HUDEP-2 (cell line): Measurements from ENCODE around the gene MAFF.
A peak's percentile ranks its signal among the peaks of the same experiment; 100 is the strongest.

Experiments
- DNase-seq, 76 experiments: peaks; one replicate each; lab custom pipeline; 2025; ENCODE audit not compliant: unreplicated experiment in 76 of 76; lab: John Stamatoyannopoulos, UW

MAFF gene

GRCh38 chr22:38203090-38203810 lies 1.5 kb downstream of the MAFF start:
- DNase-seq = peak in 2 of 76 experiments; percentile 28 to 33

DNA sequence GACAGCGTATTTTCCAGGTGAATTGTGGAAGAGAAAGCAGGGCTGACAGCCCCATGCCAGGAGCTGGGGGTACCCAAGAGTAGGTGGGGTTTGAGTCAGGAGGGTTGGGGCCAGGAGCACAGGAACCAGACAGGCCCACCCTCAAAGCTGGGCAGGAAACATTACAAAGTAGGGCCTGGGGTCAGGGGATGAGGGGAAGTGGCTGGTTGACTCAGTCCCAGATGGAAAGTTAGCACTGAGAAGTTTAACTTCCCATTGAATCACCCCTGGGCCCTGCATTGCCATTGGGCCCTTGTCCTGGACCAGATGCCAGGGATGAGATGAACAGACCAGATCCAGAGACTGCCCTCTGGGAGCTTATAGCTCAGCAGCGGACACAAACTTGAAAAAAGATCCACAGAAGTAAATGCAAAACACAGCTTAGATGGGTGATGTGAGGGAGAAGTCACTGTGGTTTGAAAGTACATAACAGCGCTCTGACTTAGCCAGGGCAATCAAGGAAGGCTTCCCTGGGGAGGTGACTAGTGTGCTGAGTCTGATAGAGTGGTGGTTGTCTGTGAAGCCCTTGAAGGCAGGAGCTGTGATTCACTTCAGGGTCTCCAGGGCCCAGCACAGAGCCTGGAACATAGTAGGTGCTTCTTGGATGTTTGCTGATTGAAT lies 2.2 kb downstream of the MAFF start:
- DNase-seq = no peak

- DNase-seq = no peak
Observed at GRCh38 chr22:38204784-38205183, 3.0 kb downstream of the MAFF start.

- DNase-seq = no peak
Observed at GRCh38 chr22:38205261-38206128, 3.7 kb downstream of the MAFF start.

DNA sequence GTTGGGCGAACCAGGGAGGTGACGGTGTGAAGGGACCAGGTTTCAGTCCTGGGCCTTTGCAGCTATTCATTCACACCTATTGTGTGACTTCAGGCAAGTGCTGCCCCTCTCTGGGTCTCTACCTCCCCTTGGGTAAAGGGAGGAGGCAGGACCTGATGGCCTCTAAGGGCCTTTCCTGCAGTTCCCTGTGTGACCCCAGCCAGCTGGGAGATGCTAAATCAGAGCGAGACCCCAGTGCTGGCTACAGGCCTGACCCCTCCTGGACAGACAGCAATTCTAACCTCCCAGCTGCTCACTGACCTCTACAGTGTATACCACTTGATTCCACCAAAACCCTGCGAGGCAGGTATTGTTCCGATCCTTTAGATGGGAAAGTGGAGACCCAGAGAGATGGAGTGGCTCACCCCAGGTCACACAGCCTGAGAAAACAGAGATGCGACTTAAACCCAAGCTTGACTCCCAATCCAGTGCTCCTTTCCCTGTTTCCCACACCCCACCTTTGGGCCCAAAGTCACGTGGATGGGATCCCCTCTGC lies 6.2 kb downstream of the MAFF start:
- no peak for DNase-seq

- no peak for DNase-seq
Observed at GRCh38 chr22:38208551-38208968, 6.8 kb downstream of the MAFF start.

DNA sequence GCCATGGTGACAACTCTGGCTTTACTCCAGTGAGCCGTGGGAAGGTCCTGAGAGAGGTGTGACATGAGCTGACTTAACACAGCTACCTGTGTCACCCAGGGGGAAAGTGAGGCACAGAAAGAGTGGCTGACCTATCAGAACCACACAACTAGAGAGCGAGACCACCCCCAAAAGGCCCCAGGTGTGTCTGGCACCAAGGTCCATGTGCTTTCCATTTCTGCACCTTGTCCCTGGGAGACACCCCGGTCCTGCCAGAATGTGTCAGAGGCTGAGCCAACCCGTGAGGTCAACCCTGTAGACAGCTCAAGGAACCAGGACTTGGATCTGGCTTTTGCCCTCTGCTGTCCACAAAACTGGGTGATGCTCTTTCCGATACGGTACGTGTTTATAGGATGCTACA lies 9.8 kb downstream of the MAFF start:
- DNase-seq = no peak

DNA sequence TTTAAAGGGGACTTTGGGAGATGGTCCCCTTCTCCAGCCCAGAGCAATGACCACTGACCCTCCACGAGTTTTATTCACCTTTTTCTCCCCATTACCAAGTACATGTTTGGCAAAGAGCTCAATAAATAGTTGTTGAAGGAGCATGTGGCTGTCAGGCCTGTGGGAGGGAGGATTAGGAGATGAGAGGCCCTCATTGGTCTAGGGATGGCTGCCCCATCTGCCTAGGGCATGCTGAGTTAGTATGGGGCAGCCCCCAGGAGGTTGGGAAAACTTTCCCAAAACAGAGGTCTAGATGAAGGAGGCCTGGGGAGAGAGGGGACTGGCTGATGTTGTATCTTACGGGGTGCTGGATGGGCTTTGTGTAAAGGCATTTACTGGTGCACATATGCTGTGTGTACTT lies 10.6 kb downstream of the MAFF start:
- DNase-seq = no peak

DNA sequence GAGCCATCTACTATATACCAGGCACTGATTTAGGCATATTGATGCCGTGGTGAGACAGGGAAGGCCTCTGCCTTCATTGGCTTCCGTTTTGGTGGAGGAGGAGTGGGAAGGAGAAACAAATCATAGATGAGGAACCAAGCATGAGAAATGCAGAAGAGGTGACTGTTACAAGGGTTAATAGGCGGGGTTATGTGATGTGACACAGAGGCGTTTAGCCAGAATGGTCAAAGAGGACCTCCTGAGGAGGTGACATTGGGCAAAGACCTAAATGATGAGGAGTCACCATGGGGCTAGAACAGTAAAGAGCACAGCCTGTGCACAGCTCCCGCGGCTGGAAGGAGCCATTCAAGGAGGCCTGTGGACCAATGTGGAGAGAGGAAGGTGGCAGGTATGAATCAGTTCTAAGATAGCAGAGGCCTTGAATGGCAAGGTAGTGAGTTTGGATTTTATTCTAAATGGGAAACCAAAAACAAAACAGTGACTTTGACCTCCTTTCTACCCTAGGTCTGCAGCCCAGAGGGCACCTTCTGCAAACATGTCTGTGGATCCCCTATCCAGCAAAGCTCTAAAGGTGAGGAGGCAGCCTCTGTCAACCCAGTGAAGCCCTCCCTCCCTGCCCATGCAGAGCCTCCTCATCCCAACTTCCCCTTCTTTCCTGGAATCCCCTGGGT lies 11.7 kb downstream of the MAFF start:
- DNase-seq = peak in 1 of 76 experiments; percentile 10

DNA sequence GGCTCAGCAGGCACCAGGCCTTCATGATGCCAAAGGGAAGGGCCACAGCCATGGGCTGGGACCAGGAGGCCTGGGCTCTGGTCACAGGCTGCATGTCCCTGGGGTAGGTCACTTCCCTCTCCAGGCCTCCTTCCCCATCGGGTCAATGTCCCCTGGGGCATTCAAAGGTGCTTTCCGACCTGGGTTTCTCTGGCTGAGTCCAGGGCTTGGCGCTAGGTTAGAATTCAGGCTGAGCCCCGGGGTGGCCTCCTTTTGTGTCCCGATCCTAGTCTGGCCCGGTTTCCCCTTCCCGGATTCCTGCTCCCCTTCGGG lies 12.2 kb downstream of the MAFF start:
- no peak for DNase-seq

- DNase-seq = peak in 67 of 76 experiments; percentile 18 to 90 (median 70)
Observed at GRCh38 chr22:38214302-38215056, 12.7 kb downstream of the MAFF start.

- no peak for DNase-seq
Observed at GRCh38 chr22:38215156-38216038, 13.6 kb downstream of the MAFF start.

DNA sequence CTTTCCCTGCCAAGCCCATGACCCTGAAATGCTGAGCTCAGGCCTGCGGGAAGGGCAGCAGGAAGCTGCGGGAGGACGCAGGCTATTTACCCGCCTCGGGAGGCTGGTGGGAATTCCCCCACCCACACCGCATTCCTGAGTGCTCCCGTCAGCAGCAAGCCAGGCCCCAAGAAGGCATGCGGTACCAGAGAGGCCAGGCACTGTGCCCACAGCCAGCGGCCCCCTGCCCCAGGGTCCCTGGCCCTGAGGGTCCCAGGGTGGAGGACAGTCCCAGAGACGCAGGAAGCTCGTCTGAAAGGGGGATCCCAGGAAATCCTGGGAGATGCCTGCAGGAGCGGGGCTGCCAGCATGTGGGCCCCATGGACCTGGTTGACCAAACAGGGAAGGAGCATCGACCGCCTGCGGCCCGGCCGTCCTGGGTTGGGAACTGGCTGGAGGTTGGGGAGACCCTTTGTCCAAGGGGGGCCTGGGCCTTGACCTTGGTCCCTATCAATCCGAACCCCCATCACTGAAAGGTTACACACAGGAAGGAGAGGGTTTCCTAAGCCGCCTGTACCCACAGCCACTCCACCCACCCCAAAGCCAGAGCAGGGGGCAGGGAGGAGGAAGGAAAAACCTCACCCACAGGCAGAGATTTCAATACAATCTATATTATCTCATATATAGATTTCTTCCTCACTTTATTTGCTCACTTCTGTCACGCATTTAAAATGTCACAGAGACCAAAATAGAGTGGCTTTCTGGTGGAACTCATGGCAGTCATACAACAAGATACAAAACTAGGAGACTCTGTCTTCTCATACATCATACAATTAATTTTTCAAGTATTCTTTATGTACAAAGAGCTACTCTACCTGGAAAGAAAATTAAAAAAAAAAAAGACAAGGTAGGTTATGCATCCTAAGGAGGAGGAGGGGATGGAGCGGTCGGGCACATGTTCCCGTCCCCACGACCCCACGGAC lies 17.1 kb downstream of the MAFF start:
- DNase-seq = no peak

DNA sequence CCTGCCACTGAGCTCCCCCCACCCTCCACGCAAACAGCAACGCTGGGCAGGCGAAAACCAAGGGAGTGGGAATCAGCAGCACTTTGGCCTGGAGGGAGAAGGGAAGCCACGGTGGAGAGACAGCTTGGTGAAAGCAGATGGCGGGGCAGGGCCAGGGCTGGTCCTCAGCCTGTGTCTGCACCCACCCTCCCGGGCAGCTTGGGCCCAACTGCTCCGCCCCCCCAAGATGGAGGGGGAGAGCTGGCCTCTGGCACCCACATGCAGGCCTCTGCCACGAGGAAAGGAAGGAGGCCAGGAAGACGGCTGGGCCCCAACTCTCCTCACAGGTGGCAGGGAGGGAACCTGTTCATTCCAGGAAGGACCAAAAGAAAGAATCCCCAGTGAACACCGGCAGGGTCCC lies 17.8 kb downstream of the MAFF start:
- no peak for DNase-seq

GRCh38 chr22:38220163-38220562 lies 18.4 kb downstream of the MAFF start:
- no peak for DNase-seq

- no peak for DNase-seq
Observed at GRCh38 chr22:38220653-38221386, 19.0 kb downstream of the MAFF start.

- DNase-seq = no peak
Observed at GRCh38 chr22:38221407-38221806, 19.6 kb downstream of the MAFF start.
